Iris pigment epithelial cell (primary cell): ENCODE data around the gene TPMT.
"Not testable (repeated sequence)": the region's sequence is repeated elsewhere in the genome, so short reads cannot be mapped to it uniquely, and the experiment has no call there.

Source experiments
- DNase-seq: peaks from one replicate; pipeline ENCODE4 v3.0.0-alpha.2; 2011; ENCODE audit warnings: low read depth

The TPMT gene

GRCh38 chr6:18155150-18155863, 430 bp upstream of the TPMT start, which contains the start of gene KDM1B:
TSS of gene KDM1B (plus strand) at chr6:18155422. CDS start at chr6:18159896, 4,474 bp downstream.
- DNase-seq: peak; percentile 99

GRCh38 chr6:18153311-18153703, 1.6 kb downstream of the TPMT start:
- no peak for DNase-seq

DNA sequence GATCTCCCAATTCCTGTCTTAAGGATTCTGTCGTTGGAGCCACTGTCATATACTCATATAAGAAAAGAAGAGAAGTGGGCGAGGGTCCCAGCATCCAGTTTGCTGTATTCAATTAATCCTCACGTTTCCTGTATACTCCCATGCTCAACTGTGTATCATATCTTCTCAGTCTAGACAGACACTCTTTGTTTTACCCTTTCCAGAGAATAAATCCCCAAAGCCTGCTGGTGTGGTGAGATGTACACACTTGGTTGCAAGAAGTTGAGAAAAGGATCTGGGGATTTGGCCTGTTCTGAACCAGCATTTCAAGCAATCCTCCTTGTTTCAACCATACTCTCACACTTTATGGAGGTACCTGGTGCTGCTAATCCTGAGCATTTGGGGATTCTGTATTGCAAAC, 3.1 kb downstream of the TPMT start:
- DNase-seq: no peak

DNA sequence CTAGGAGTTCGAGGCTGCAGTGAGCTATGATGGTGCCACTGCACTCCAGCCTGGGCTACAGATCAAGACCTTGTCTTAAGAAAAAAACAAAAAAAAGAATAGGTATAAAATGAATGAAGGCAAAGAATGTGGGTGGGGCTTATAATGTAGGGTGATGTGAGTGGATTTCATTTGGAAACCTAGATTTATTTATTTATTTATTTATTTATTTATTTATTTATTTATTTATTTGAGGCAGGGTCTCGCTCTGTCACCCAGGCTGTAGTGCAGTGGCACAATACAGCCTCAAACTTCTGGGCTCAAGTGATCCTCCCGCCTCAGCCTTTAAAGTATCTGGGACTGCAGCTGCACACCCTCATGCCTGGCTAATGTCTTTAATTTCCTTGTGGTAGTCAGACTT, 3.5 kb downstream of the TPMT start:
- DNase-seq: not testable (repeated sequence)

DNA sequence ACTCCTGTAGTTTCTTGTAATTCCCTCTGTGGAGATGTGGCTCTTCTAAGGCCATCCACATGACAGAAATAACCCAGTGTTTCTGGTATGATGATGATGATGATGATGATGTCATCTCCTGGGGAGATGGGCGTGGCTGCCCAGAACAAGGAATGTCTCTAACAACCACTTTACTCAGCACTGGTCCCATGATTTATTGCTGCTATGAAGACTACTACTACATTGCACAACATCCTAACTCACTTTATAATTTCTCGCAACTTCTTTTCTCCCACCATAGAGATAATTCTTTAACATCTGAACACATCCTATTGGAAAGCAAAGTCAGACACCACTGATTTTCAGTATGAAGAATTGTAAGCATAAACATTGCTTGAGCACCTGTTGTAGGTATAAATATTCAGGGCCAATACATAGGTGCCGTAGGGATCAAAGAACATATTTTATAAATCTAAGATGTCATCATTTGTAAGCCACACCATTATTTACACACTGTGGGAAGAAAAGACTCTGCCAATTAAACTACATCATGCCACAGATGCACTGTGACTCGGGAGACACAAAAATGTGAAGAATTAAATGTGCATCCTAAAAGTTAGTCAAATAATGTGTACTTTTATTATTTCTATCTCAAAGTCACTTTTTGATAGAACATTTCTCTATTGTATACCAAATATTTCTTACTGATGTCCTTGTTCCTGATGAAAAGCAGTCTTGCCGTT, 6.4 kb downstream of the TPMT start:
- DNase-seq: peak; percentile 92

DNA sequence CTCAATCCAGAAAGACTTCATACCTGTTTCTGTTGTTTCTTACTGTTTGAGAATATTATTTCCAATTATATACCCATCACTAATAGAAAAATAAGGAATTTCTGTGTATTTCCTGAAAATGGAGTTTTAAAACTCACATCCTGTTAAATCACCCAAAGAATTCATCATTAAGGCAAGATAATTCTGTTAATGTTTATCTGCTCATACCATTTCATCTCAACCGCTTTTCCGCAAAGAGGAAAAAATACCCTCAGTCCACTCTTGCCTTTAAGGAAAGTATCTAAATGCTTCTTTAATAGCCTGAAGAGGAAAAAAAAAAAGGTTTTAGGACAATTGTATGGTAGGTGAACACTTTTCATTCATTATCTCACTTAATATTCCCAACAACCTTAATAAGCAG, 7.3 kb downstream of the TPMT start:
- DNase-seq: no peak

GRCh38 chr6:18147160-18147559, 7.7 kb downstream of the TPMT start:
- peak; percentile 49 for DNase-seq

GRCh38 chr6:18142591-18142861, 12.4 kb downstream of the TPMT start:
- no peak for DNase-seq

GRCh38 chr6:18141805-18142590, 12.9 kb downstream of the TPMT start:
- no peak for DNase-seq

DNA sequence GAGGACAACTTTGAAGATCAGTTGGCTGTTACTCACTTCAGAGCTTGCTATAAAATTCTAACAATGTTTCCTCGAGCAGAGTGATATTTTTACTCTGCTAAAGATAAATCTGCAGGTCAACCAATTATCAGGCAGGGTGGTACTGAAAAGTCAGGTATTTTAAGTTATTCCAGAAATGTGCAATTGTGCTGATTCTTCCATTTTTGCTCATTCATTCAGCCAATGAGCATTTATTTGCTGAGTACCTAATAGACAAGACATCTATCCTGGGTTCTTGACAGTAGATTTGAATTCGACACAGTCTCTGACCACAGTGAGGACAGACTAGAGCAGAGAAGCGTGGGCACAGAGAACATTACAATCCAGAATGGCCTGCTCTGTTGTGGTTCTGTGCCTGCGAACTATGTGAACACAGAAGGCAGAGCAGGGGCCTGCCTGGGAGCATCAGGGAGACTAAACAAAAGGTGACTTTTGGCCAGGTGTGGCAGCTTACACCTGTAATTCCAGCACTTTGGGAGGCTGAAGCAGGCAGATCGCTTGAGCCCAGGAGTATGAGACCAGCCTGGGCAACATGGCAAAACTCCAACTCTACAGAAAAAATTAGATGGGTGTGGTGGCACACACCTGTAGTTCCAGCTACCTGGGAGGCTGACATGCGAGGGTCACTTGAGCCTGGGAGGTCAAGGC, 14.8 kb downstream of the TPMT start:
- no peak for DNase-seq

GRCh38 chr6:18138906-18139305, 16.0 kb downstream of the TPMT start:
- DNase-seq: no peak

DNA sequence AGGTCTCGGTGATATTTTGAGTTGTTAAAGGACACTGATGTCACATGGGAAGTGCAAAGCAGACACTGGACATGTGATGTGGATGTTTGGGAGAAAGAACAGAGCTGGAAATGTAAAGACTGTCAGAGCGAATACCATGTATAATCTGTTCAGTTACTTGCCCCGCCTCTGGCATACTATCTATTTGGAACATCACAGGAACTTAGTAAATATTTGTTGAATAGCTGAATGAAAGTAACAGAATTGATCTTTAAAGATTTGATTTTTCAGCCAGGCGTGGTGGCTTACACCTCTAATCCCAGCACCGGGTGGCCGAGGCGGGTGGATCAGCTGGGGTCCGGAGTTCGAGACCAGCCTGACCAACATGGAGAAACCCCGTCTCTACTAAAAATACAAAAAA, 18.6 kb downstream of the TPMT start:
- no peak for DNase-seq

DNA sequence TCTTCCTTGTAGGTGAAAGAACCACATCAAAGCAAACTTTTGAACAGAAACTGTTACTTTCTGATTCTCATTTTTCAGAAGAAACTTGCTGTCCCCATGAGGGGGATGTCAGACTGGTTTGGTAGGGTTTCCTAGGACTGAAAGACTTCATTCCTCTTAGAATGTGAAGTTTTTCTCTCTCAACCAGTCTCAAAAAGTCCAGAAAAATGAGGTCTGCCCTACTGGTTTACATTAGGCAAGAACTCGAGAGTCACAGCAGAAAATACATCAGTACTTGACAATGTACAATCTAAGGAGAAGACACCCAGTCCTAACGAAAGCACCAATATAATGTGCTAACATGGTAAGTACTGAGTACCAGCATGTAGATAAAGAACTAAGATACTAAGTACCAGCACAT, 19.7 kb downstream of the TPMT start:
- DNase-seq: no peak

DNA sequence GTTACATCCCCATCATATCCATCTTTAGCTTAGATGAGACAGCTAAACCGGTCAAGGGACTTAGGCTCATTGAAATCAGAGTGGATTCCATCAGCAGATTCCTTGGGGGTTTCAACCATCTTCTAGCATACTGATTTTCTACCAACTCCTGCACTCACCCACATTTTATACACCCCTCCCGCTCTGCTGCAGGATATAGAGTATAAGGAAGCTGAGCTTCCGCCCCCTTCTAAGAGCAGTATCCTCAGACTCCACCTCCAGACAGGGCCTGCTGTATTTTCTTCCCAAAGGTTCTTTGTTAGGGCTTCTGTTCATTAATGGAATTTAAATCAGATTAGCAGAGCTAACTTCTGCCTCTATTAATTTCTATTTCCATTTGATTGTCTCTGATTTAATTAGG, 22.5 kb downstream of the TPMT start:
- no peak for DNase-seq

DNA sequence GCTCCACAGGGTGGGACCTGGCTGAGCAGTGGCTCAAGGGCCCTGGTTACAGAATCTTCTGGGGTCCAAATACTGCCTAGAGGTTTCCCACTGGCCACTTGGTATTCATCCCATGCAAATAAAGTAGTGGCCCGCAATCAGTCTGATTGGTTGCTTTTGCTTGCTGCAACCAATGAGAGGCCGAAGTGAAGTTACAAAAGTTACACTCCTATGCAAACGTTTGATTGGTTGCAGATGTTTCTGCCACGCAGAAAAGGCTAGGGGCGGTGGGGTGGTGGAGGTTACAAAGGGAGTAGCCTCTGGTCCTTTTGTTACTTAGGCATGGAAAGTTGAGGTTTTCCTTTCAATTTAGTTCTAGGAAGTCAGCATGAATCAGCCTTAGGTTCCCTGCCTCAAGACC, 28.8 kb downstream of the TPMT start:
- no peak for DNase-seq

DNA sequence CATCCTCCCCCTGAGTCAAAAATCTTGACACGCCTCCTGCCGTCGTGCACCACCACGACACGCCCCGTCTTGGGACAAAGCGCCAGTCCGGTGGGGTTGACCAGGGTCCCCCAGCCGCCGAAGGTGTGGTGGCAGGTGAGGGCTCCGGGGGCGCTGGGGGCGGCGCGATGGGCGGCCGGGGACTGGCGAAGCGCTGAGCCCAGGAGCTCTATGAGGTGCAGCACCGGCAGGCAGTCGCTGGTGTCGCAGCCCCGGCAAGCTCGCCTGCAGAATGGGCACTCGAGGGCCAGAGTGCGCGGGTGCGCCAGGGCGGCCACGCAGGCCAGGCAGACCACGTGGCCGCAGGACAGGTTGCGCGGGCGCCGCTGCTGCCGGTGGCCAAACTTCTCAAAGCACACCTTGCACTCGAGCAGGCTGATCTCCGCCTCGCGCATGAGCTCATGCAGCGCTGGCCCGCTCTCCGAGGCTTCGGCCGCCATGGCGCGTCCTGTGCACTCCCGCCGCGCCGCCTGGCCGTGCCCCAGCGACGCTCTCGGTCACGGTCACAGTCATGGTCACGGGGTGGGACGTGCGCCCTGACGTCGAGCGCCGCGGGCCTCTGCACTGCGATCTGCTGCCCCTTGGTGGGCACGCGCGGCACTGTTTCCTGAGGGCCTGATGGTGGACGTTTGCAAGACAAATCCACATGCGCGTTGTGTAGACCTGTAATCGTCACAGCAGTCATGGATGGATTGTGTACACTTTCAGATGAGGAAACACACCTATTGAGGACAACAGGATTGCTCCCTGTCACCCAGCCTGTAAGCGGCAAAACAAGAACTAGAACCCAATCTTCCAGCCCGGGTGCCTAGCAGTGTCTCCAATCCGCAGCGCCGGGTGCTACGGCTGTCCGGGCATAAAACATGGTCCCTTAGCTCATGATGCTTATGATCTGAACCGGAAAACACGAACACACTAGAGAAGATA, 32.5 kb downstream of the TPMT start, which contains the start of gene NHLRC1:
Gene NHLRC1 (minus strand): TSS at position 550 of the 966 bp plus-strand sequence. CDS start 71 bp downstream, at position 479.
- peak; percentile 87 for DNase-seq

GRCh38 chr6:18121580-18122127, 33.2 kb downstream of the TPMT start:
- DNase-seq: no peak

DNA sequence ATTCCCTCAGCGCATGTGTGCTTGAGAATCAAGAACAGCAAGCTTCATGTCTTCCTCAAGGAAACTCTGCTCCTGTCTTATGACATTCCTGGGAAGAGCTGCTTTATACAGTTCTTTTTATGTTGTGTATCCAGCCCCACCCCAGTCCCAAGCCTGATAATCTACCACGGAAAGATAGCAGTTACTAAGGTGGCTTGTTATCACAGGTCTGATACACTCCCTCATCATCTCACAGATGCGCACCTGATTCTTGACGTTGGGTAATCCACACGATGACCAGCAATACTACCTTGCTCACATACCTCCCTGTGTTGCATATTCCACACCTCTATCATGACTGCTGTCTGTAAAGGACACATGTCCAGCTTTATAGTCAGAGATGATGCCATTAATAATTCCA, 35.6 kb downstream of the TPMT start:
- DNase-seq: no peak

- no peak for DNase-seq
These were observed 36.5 kb downstream of the TPMT start for GRCh38 chr6:18118330-18118729.

DNA sequence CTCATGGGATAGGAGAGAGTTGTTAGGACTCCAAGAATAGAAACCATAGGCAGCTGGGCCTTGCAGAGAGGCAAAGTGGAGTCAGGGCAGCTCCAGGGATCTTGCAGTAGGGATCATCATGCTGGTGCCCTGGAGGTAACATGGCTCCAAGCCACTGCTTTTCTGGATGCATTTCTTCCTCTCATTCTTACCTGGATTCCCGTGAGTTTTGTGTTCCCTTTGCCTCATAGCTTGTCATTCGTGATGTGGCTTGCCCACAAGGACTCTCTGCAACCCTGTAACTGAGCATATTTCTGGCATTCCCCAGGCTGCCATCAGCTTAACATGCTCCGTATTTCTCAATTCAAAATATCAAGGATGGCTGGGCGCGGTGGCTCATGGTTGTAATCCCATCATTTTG, 37.7 kb downstream of the TPMT start:
- no peak for DNase-seq

DNA sequence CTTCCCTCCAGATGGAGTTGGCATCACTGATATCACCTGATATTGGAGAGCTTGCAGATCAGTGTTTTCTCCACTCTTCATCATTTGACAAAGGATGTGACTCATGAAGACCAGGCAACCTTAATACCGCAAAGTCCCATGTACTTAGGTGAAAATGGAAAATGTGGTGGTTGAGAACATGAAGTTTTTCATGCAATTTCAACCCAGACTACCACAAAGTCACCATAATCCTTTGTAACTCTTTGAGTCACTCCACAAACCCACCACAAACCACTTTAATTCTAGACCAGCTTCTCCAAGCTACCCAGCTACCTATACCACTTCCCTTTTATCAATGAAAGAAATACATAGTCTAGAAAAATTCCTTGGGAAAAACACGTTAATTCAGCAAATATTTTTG, 39.5 kb downstream of the TPMT start:
- peak; percentile 5 for DNase-seq
